Measurements from ENCODE around the gene ENHO.
A peak's percentile ranks its signal among the peaks of the same experiment; 100 is the strongest.

ENHO gene

DNA sequence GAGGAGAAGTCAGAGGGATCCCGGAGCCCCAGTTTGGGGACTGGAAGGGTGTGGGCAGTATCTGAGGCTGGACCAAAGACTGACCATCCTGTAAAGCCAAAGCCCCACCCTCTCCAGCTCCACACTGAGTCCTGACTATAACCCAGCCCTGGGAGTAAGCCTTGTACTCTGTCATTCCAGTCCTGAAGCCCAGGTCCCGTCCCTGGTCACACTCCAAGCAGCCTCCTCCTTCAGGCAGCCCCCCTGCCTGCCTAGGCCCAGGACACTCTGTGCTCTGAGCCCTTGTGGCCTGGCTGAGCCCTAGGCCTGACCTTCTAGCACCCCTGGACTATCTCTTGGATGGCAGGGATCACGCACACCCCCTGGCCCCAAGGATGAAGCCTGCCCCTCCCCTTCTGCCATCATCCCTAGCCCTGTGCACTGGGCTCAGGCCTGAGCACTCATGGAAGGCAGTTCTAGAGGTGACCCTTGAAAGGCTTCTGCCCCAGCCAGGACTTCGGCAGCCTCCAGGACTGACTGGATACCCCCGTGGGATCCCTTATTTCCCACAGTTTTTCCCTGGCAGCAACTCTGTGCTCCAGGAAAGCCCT, 28.0 kb upstream of the ENHO start:
- no peak overlapping the region for H2BK5ac ChIP-seq (ENCODE audit: low read length)
- WGBS, 2 donors (ENCODE audit: extremely low coverage in 2 of 2, insufficient read length in 2 of 2, insufficient replicate concordance in 1 of 2): no CpG with 5 or more reads among the region's 5 CpGs
- H3K18ac ChIP-seq (ENCODE audit: low read length): no peak overlapping the region
- H3K4me3 ChIP-seq (ENCODE audit: low read length in 2 of 2): no peak overlapping the region
- DNase-seq (ENCODE audit: low spot score): no peak
- H3K79me1 ChIP-seq (ENCODE audit: low read depth, low read length): peaks cover 3% of the 10 kb centered on the region
- no peak overlapping the region for H2BK15ac ChIP-seq (ENCODE audit: low read length)
- no peak overlapping the region for H2BK120ac ChIP-seq (ENCODE audit: low read depth, low read length)
- no peak overlapping the region for H3K27ac ChIP-seq (replicated peaks; ENCODE audit: low read length)
- peaks cover 6 to 13% of the 10 kb centered on the region in 2 donors for H3K4me1 ChIP-seq (ENCODE audit: control insufficient read depth in 2 of 2, insufficient read depth in 1 of 2, low read depth in 1 of 2, low read length in 2 of 2)
- no peak overlapping the region for H2AFZ ChIP-seq (ENCODE audit: low read length)
- no peak overlapping the region for H3K9ac ChIP-seq (ENCODE audit: low read depth, low read length, poor library complexity)
- H3K14ac ChIP-seq (ENCODE audit: low read length): no peak overlapping the region
- no peak overlapping the region for H2AK5ac ChIP-seq (ENCODE audit: low read depth, low read length)
- peak overlapping the region; percentile 45 for H3K23ac ChIP-seq (ENCODE audit: low read depth, low read length, poor library complexity)
- no peak overlapping the region for H4K8ac ChIP-seq (ENCODE audit: low read depth, low read length)
- peaks cover 15 to 60% of the 10 kb centered on the region in 2 donors for H3K36me3 ChIP-seq (replicated peaks in 1 of 2; ENCODE audit: control insufficient read depth in 2 of 2, insufficient read depth in 2 of 2, low read length in 2 of 2)
- no peak overlapping the region for H4K91ac ChIP-seq (ENCODE audit: low read depth, low read length, poor library complexity)
- H3K9me3 ChIP-seq (replicated peaks in 1 of 2; ENCODE audit: control insufficient read depth in 2 of 2, insufficient read depth in 1 of 2, low read depth in 1 of 2, low read length in 2 of 2): no peaks in the 10 kb centered on the region
- no peak overlapping the region for H3K4ac ChIP-seq (ENCODE audit: low read length)
- H3K27me3 ChIP-seq (ENCODE audit: control insufficient read depth in 3 of 3, insufficient read depth in 3 of 3, low read depth in 1 of 3, low read length in 3 of 3): no peaks in the 10 kb centered on the region
- H3K4me2 ChIP-seq (ENCODE audit: insufficient read depth, low read length, poor library complexity, severe bottlenecking): no peak overlapping the region
- H2BK12ac ChIP-seq (ENCODE audit: low read length): no peak overlapping the region

DNA sequence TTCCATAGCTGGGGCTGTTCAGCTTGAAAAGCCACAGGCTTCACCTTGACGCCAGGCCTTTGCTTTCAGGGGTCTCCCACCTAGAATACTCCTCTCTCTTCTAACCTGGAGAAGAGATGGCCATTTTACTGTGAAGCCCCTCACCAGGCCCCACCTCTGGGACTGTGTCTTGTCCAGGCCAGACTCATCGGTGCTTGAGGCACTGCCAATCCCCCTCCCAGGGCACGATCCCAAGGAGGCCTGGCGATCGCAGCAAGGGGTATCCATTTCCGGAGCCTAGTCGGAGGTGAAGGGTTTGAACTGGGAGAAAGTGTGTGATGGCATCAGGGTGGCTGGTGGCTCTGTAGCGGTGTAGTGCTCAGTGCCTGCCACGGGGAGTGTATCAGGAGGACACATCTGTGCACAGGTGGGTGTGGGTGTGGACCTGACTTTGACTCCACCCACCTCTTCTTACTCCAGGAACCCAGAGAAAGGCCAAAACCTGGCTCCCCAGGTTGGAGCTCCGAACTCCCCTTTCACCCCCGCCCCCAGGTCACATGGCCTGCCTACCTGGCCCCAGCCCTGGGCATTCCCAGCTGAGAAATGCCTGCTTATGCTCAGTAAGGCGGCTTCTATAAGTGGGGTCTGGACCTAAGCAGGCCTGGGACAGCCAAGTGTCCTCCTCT, 27.4 kb upstream of the ENHO start:
- no peak overlapping the region for H2BK120ac ChIP-seq (ENCODE audit: low read depth, low read length)
- no peak overlapping the region for H2AFZ ChIP-seq (ENCODE audit: low read length)
- no peak overlapping the region for H3K4me3 ChIP-seq (ENCODE audit: low read length in 2 of 2)
- H3K9ac ChIP-seq (ENCODE audit: low read depth, low read length, poor library complexity): no peak overlapping the region
- H3K4me2 ChIP-seq (ENCODE audit: insufficient read depth, low read length, poor library complexity, severe bottlenecking): no peak overlapping the region
- H3K23ac ChIP-seq (ENCODE audit: low read depth, low read length, poor library complexity): no peak overlapping the region
- DNase-seq (ENCODE audit: low spot score): no peak
- H3K14ac ChIP-seq (ENCODE audit: low read length): peak overlapping the region; percentile 43
- H4K91ac ChIP-seq (ENCODE audit: low read depth, low read length, poor library complexity): no peak overlapping the region
- H3K27me3 ChIP-seq (ENCODE audit: control insufficient read depth in 3 of 3, insufficient read depth in 3 of 3, low read depth in 1 of 3, low read length in 3 of 3): no peaks in the 10 kb centered on the region
- peaks cover 15 to 55% of the 10 kb centered on the region in 2 donors for H3K36me3 ChIP-seq (replicated peaks in 1 of 2; ENCODE audit: control insufficient read depth in 2 of 2, insufficient read depth in 2 of 2, low read length in 2 of 2)
- H4K8ac ChIP-seq (ENCODE audit: low read depth, low read length): no peak overlapping the region
- no peak overlapping the region for H2BK5ac ChIP-seq (ENCODE audit: low read length)
- H3K4me1 ChIP-seq (ENCODE audit: control insufficient read depth in 2 of 2, insufficient read depth in 1 of 2, low read depth in 1 of 2, low read length in 2 of 2): peaks cover 1 to 8% of the 10 kb centered on the region in 2 donors
- H3K18ac ChIP-seq (ENCODE audit: low read length): no peak overlapping the region
- no peaks in the 10 kb centered on the region for H3K9me3 ChIP-seq (replicated peaks in 1 of 2; ENCODE audit: control insufficient read depth in 2 of 2, insufficient read depth in 1 of 2, low read depth in 1 of 2, low read length in 2 of 2)
- no CpG with 5 or more reads among the region's 12 CpGs for WGBS, 2 donors (ENCODE audit: extremely low coverage in 2 of 2, insufficient read length in 2 of 2, insufficient replicate concordance in 1 of 2)
- H2AK5ac ChIP-seq (ENCODE audit: low read depth, low read length): no peak overlapping the region
- peaks cover 3% of the 10 kb centered on the region for H3K79me1 ChIP-seq (ENCODE audit: low read depth, low read length)
- H2BK12ac ChIP-seq (ENCODE audit: low read length): no peak overlapping the region
- no peak overlapping the region for H3K4ac ChIP-seq (ENCODE audit: low read length)
- H2BK15ac ChIP-seq (ENCODE audit: low read length): no peak overlapping the region
- no peak overlapping the region for H3K27ac ChIP-seq (replicated peaks; ENCODE audit: low read length)

DNA sequence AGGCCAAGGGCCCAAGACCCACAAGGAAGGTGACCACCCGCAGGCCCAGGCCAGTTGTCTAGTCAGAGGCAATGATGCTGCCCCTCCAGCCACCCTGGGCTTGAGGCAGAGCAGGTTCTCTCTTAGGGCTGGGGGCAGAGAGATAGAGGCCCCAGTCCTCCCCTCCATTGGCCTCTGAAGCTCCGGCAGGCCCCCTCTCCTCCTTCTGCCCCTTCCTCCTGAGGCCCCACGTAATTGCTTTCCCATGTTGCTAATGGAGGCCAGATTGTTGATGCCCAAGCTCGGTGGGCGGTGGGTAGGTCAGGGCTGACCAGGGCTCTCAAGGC, 26.6 kb upstream of the ENHO start:
- no peak overlapping the region for H2AK5ac ChIP-seq (ENCODE audit: low read depth, low read length)
- no peak overlapping the region for H2BK5ac ChIP-seq (ENCODE audit: low read length)
- no CpG with 5 or more reads among the region's 5 CpGs for WGBS, 2 donors (ENCODE audit: extremely low coverage in 2 of 2, insufficient read length in 2 of 2, insufficient replicate concordance in 1 of 2)
- no peak overlapping the region for H3K23ac ChIP-seq (ENCODE audit: low read depth, low read length, poor library complexity)
- H3K14ac ChIP-seq (ENCODE audit: low read length): no peak overlapping the region
- H3K27ac ChIP-seq (replicated peaks; ENCODE audit: low read length): no peak overlapping the region
- H3K9me3 ChIP-seq (replicated peaks in 1 of 2; ENCODE audit: control insufficient read depth in 2 of 2, insufficient read depth in 1 of 2, low read depth in 1 of 2, low read length in 2 of 2): no peaks in the 10 kb centered on the region
- H3K4me2 ChIP-seq (ENCODE audit: insufficient read depth, low read length, poor library complexity, severe bottlenecking): no peak overlapping the region
- peaks cover 3% of the 10 kb centered on the region for H3K79me1 ChIP-seq (ENCODE audit: low read depth, low read length)
- H2BK15ac ChIP-seq (ENCODE audit: low read length): no peak overlapping the region
- no peak overlapping the region for H2AFZ ChIP-seq (ENCODE audit: low read length)
- H3K4me1 ChIP-seq (ENCODE audit: control insufficient read depth in 2 of 2, insufficient read depth in 1 of 2, low read depth in 1 of 2, low read length in 2 of 2): peaks cover 0 to 2% of the 10 kb centered on the region in 2 donors
- H4K91ac ChIP-seq (ENCODE audit: low read depth, low read length, poor library complexity): no peak overlapping the region
- H3K36me3 ChIP-seq (replicated peaks in 1 of 2; ENCODE audit: control insufficient read depth in 2 of 2, insufficient read depth in 2 of 2, low read length in 2 of 2): peaks cover 11 to 47% of the 10 kb centered on the region in 2 donors
- no peak overlapping the region for H2BK12ac ChIP-seq (ENCODE audit: low read length)
- no peak overlapping the region for H2BK120ac ChIP-seq (ENCODE audit: low read depth, low read length)
- DNase-seq (ENCODE audit: low spot score): no peak
- H4K8ac ChIP-seq (ENCODE audit: low read depth, low read length): no peak overlapping the region
- no peak overlapping the region for H3K18ac ChIP-seq (ENCODE audit: low read length)
- no peak overlapping the region for H3K9ac ChIP-seq (ENCODE audit: low read depth, low read length, poor library complexity)
- H3K4me3 ChIP-seq (ENCODE audit: low read length in 2 of 2): no peak overlapping the region
- H3K4ac ChIP-seq (ENCODE audit: low read length): no peak overlapping the region
- H3K27me3 ChIP-seq (ENCODE audit: control insufficient read depth in 3 of 3, insufficient read depth in 3 of 3, low read depth in 1 of 3, low read length in 3 of 3): no peaks in the 10 kb centered on the region

DNA sequence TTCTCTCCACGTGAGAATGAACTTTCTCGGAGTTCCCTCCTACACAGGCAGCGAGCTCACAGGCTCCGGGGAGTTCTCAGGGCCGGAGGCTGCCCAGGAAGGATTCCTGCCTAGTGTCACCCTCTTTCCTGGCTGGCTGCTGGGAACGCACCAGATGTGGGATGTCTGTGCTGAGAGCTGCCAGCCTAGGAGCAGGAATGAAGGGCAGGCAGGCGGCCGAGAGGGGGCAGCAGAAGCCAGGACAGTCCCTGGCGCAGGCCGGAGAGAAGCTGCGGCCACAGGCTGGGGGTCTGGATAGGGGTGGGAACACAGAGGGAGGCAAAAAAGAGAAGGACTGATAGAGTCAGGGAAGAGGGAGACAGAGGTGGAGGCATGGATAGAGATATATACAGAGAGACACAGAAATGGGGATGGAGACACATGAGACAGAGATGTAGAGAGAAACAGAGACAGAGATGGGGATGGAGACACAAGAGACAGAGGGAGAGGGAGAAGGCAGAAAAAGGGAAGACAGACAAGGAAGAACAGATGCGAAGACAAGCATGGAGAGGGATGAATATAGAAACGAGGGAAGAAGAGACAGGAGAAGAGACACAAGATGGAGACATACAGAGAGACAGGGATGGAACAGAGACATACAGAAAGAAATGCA, 25.3 kb upstream of the ENHO start:
- Histone ChIP-seq H3K4ac (ENCODE audit: low read length) (no peak overlapping the region), H2BK12ac (ENCODE audit: low read length) (no peak overlapping the region), H3K14ac (ENCODE audit: low read length) (no peak overlapping the region), H3K79me1 (ENCODE audit: low read depth, low read length) (peaks cover 3% of the 10 kb centered on the region), H3K4me2 (ENCODE audit: insufficient read depth, low read length, poor library complexity, severe bottlenecking) (no peak overlapping the region), H3K27ac (replicated peaks; ENCODE audit: low read length) (no peak overlapping the region), H3K9me3 (replicated peaks in 1 of 2; ENCODE audit: control insufficient read depth in 2 of 2, insufficient read depth in 1 of 2, low read depth in 1 of 2, low read length in 2 of 2) (no peaks in the 10 kb centered on the region), H3K4me3 (ENCODE audit: low read length in 2 of 2) (no peak overlapping the region), H4K91ac (ENCODE audit: low read depth, low read length, poor library complexity) (no peak overlapping the region), H4K8ac (ENCODE audit: low read depth, low read length) (no peak overlapping the region), H2BK120ac (ENCODE audit: low read depth, low read length) (no peak overlapping the region), H3K23ac (ENCODE audit: low read depth, low read length, poor library complexity) (no peak overlapping the region), H2AK5ac (ENCODE audit: low read depth, low read length) (no peak overlapping the region), H2BK5ac (ENCODE audit: low read length) (no peak overlapping the region), H2BK15ac (ENCODE audit: low read length) (no peak overlapping the region), H2AFZ (ENCODE audit: low read length) (no peak overlapping the region), H3K36me3 (replicated peaks in 1 of 2; ENCODE audit: control insufficient read depth in 2 of 2, insufficient read depth in 2 of 2, low read length in 2 of 2) (peaks cover 7 to 34% of the 10 kb centered on the region in 2 donors), H3K9ac (ENCODE audit: low read depth, low read length, poor library complexity) (no peak overlapping the region), H3K18ac (ENCODE audit: low read length) (no peak overlapping the region), H3K4me1 (ENCODE audit: control insufficient read depth in 2 of 2, insufficient read depth in 1 of 2, low read depth in 1 of 2, low read length in 2 of 2) (peaks cover 0 to 2% of the 10 kb centered on the region in 2 donors), H3K27me3 (ENCODE audit: control insufficient read depth in 3 of 3, insufficient read depth in 3 of 3, low read depth in 1 of 3, low read length in 3 of 3) (no peaks in the 10 kb centered on the region)
- DNase-seq (ENCODE audit: low spot score): peak; percentile 60
- WGBS, 2 donors (ENCODE audit: extremely low coverage in 2 of 2, insufficient read length in 2 of 2, insufficient replicate concordance in 1 of 2): no CpG with 5 or more reads among the region's 13 CpGs
